ENCODE data around the gene TBC1D16.

The TBC1D16 gene

GRCh38 chr17:79916506-79916905 lies 119.2 kb downstream of the TBC1D16 start:
- Histone ChIP-seq H3K79me2 (ENCODE audit: insufficient read depth, low read length) (no peaks in the 10 kb centered on the region), H3K9ac (ENCODE audit: low read depth, low read length, poor library complexity, severe bottlenecking) (no peak overlapping the region), H3K9me3 (ENCODE audit: insufficient read depth, low read depth, low read length) (no peaks in the 10 kb centered on the region), H4K20me1 (ENCODE audit: insufficient read depth, low read length, poor library complexity, severe bottlenecking) (no peaks in the 10 kb centered on the region), H3K36me3 (ENCODE audit: insufficient read depth, low read length) (no peaks in the 10 kb centered on the region), H3K9me2 (replicated peaks; ENCODE audit: low read depth, low read length) (no peaks in the 10 kb centered on the region), H3K27me3 (ENCODE audit: insufficient read depth, low read length, poor library complexity, severe bottlenecking) (no peaks in the 10 kb centered on the region), H2AFZ (ENCODE audit: low read length) (no peak overlapping the region), H3K4me1 (ENCODE audit: insufficient read depth, low read length, poor library complexity, severe bottlenecking) (no peaks in the 10 kb centered on the region), H3K4me2 (ENCODE audit: low read depth, low read length, poor library complexity, severe bottlenecking) (no peak overlapping the region), H3F3A (ENCODE audit: low read depth) (no peaks in the 10 kb centered on the region), H3K4me3 (ENCODE audit: low read length, poor library complexity, severe bottlenecking) (no peak overlapping the region)
- TF ChIP-seq CTCF (conservative IDR thresholded peaks at IDR 0.05; ENCODE audit: low read length) (0 out of 2 replicates have a peak, but pooled peaks have one; percentile 2), EZH2phosphoT487 (IDR thresholded peaks at IDR 0.05; ENCODE audit: borderline replicate concordance) (no peak)

GRCh38 chr17:79915850-79916430 lies 119.7 kb downstream of the TBC1D16 start:
- H3K9me2 ChIP-seq (replicated peaks; ENCODE audit: low read depth, low read length): no peaks in the 10 kb centered on the region
- no peak overlapping the region for H3K9ac ChIP-seq (ENCODE audit: low read depth, low read length, poor library complexity, severe bottlenecking)
- no peaks in the 10 kb centered on the region for H3K27me3 ChIP-seq (ENCODE audit: insufficient read depth, low read length, poor library complexity, severe bottlenecking)
- TF ChIP-seq EZH2phosphoT487 (IDR thresholded peaks at IDR 0.05; ENCODE audit: borderline replicate concordance) (no peak), CTCF (conservative IDR thresholded peaks at IDR 0.05; ENCODE audit: low read length) (peak; percentile 40)
- no peaks in the 10 kb centered on the region for H3F3A ChIP-seq (ENCODE audit: low read depth)
- H4K20me1 ChIP-seq (ENCODE audit: insufficient read depth, low read length, poor library complexity, severe bottlenecking): no peaks in the 10 kb centered on the region
- H2AFZ ChIP-seq (ENCODE audit: low read length): no peak overlapping the region
- H3K79me2 ChIP-seq (ENCODE audit: insufficient read depth, low read length): no peaks in the 10 kb centered on the region
- H3K9me3 ChIP-seq (ENCODE audit: insufficient read depth, low read depth, low read length): no peaks in the 10 kb centered on the region
- no peaks in the 10 kb centered on the region for H3K36me3 ChIP-seq (ENCODE audit: insufficient read depth, low read length)
- no peak overlapping the region for H3K4me2 ChIP-seq (ENCODE audit: low read depth, low read length, poor library complexity, severe bottlenecking)
- no peak overlapping the region for H3K4me3 ChIP-seq (ENCODE audit: low read length, poor library complexity, severe bottlenecking)
- no peaks in the 10 kb centered on the region for H3K4me1 ChIP-seq (ENCODE audit: insufficient read depth, low read length, poor library complexity, severe bottlenecking)

GRCh38 chr17:79914813-79915740 lies 120.6 kb downstream of the TBC1D16 start:
- Histone ChIP-seq H3K9me2 (replicated peaks; ENCODE audit: low read depth, low read length) (no peaks in the 10 kb centered on the region), H3F3A (ENCODE audit: low read depth) (no peaks in the 10 kb centered on the region), H3K4me1 (ENCODE audit: insufficient read depth, low read length, poor library complexity, severe bottlenecking) (no peaks in the 10 kb centered on the region), H3K27me3 (ENCODE audit: insufficient read depth, low read length, poor library complexity, severe bottlenecking) (no peaks in the 10 kb centered on the region), H2AFZ (ENCODE audit: low read length) (no peak overlapping the region), H3K36me3 (ENCODE audit: insufficient read depth, low read length) (no peaks in the 10 kb centered on the region), H3K79me2 (ENCODE audit: insufficient read depth, low read length) (no peaks in the 10 kb centered on the region), H4K20me1 (ENCODE audit: insufficient read depth, low read length, poor library complexity, severe bottlenecking) (no peaks in the 10 kb centered on the region), H3K4me2 (ENCODE audit: low read depth, low read length, poor library complexity, severe bottlenecking) (no peak overlapping the region), H3K9me3 (ENCODE audit: insufficient read depth, low read depth, low read length) (no peaks in the 10 kb centered on the region), H3K9ac (ENCODE audit: low read depth, low read length, poor library complexity, severe bottlenecking) (no peak overlapping the region), H3K4me3 (ENCODE audit: low read length, poor library complexity, severe bottlenecking) (no peak overlapping the region)
- TF ChIP-seq EZH2phosphoT487 (IDR thresholded peaks at IDR 0.05; ENCODE audit: borderline replicate concordance): no peak
- no peak for TF ChIP-seq CTCF (conservative IDR thresholded peaks at IDR 0.05; ENCODE audit: low read length)

Measured in Loucy (cell line).